ENCODE results near the gene ME1.

DNA sequence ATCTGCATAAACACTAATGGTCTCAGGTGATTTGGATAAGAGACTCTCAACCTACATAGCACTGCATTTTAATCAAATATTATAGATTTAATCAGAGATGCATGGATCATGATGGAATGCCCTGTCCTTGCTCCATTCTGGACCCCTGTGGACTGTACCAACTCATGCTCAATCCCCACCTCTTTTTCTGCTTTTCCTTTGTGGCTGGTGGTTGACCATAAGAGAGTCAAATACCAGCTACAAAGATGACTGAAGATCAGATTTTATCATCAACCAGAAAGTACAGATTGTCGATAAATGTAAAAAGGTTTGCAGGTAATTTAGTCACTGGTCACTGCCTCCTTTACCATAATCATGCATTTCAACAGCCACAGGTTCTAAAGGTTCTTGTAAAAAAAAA lies 116.2 kb downstream of the ME1 start:
- TF ChIP-seq POLR2A (IDR thresholded peaks at IDR 0.05) (no peak), CTCF (IDR thresholded peaks at IDR 0.05) (no peak), POLR2AphosphoS5 (IDR thresholded peaks at IDR 0.05; ENCODE audit: insufficient read depth in 1 of 2, low read depth in 1 of 2) (no peak)

Data from vagina (tissue), 2 donors.